Suprapubic skin (tissue), 4 donors: ENCODE data around the gene HOXB4. TPM values are rescaled to one million over a fixed set of nuclear protein-coding genes. Genes with fewer than 3 reads are reported as not detected.

Experiments used
- DNase-seq, 2 donors: peaks; one replicate each; pipeline ENCODE4 v3.0.0-alpha.2; 2019; ENCODE audit warnings: low spot score in 2 of 2
- H3K27ac ChIP-seq: fragments of 200-600 bp; sonication (generic); one replicate; pipeline ENCODE4 v1.5.1; 2019
- H3K27me3 ChIP-seq: fragments of 200-600 bp; sonication (generic); one replicate; pipeline ENCODE4 v1.5.1; 2019
- H3K36me3 ChIP-seq: fragments of 200-600 bp; sonication (generic); one replicate; pipeline ENCODE4 v1.5.1; 2019
- H3K4me1 ChIP-seq: fragments of 200-600 bp; sonication (generic); one replicate; pipeline ENCODE4 v1.5.1; 2019
- H3K4me3 ChIP-seq: fragments of 200-600 bp; sonication (generic); one replicate; pipeline ENCODE4 v1.5.1; 2019; ENCODE audit warnings: mild to moderate bottlenecking
- H3K9me3 ChIP-seq: fragments of 200-600 bp; sonication (generic); one replicate; pipeline ENCODE4 v1.5.1; 2019
- CTCF ChIP-seq, 2 donors: fragments of 200-600 bp in 1 of 2; fragments of 450-650 bp in 1 of 2; sonication (generic) in 1 of 2; IDR thresholded peaks; one replicate each; pipeline ENCODE4 v1.5.1; 2016 to 2019; ENCODE audit warnings: antibody characterized with exemption in 2 of 2, mild to moderate bottlenecking in 1 of 2, moderate library complexity in 1 of 2
- EP300 ChIP-seq: sonication (generic); formaldehyde crosslinking; IDR thresholded peaks from one replicate; pipeline ENCODE4 v1.6.1; 2017; ENCODE audit warnings: antibody characterized with exemption
- POLR2A ChIP-seq, 2 donors: fragments of 450-650 bp; IDR thresholded peaks; one replicate each; pipeline ENCODE4 v1.6.1; 2017; ENCODE audit warnings: antibody characterized with exemption in 2 of 2, mild to moderate bottlenecking in 2 of 2, moderate library complexity in 2 of 2
- POLR2AphosphoS5 ChIP-seq, 3 donors: sonication (generic); formaldehyde crosslinking; IDR thresholded peaks; one replicate each; pipeline ENCODE4 v1.6.1; 2017; ENCODE audit warnings: antibody characterized with exemption in 3 of 3
- WGBS: methylation state at CpG from one replicate; pipeline ENCODE4 v1.1.5; 2018; 5-methylcytosine and 5-hydroxymethylcytosine counted together
- total RNA-seq, 4 donors: library from RNA; depleted of rRNA; stranded (reverse); fragments of >200 nt; gene quantifications; one replicate each; pipeline ENCODE4 v1.1.0, GENCODE V29; 2016

The HOXB4 gene
- total RNA-seq, 4 donors from 2014 or later: 0.42 to 3.5 (median 1.0) TPM

- Histone ChIP-seq H3K36me3 (no peaks in the 10 kb centered on the region), H3K27ac (peak overlapping the region; percentile 25), H3K9me3 (no peaks in the 10 kb centered on the region), H3K27me3 (peaks cover 6% of the 10 kb centered on the region), H3K4me3 (peak overlapping the region; percentile 69), H3K4me1 (peaks cover 74% of the 10 kb centered on the region)
- TF ChIP-seq POLR2A (IDR thresholded peaks at IDR 0.05): no peak
- TF ChIP-seq POLR2AphosphoS5 (IDR thresholded peaks at IDR 0.05): no peak
- no peak for TF ChIP-seq EP300
- no peak for TF ChIP-seq CTCF (IDR thresholded peaks at IDR 0.05)
- 66% methylated on average over 7 of the region's 7 CpGs for WGBS
- no peak for DNase-seq
Observed at GRCh38 chr17:48582750-48583069, 4.6 kb upstream of the HOXB4 start.

- peaks cover 6% of the 10 kb centered on the region for H3K27me3 ChIP-seq
- H3K27ac ChIP-seq: peak overlapping the region; percentile 85
- 63% methylated on average over 26 of the region's 26 CpGs for WGBS
Observed at GRCh38 chr17:48579760-48580554, 1.8 kb upstream of the HOXB4 start.

GRCh38 chr17:48579471-48579759, 1.3 kb upstream of the HOXB4 start:
- Histone ChIP-seq H3K4me1 (peaks cover 75% of the 10 kb centered on the region), H3K27ac (peak overlapping the region; percentile 85), H3K4me3 (peak overlapping the region; percentile 69), H3K27me3 (peaks cover 6% of the 10 kb centered on the region), H3K36me3 (no peaks in the 10 kb centered on the region), H3K9me3 (no peaks in the 10 kb centered on the region)
- TF ChIP-seq CTCF (IDR thresholded peaks at IDR 0.05): no peak
- no peak for TF ChIP-seq EP300
- TF ChIP-seq POLR2A (IDR thresholded peaks at IDR 0.05): no peak
- no peak for TF ChIP-seq POLR2AphosphoS5 (IDR thresholded peaks at IDR 0.05)
- 60% methylated on average over 7 of the region's 7 CpGs for WGBS
- no peak for DNase-seq

More at GRCh38 chr17:48579760-48580554, 1.8 kb upstream of the HOXB4 start:
- Histone ChIP-seq H3K4me3 (peak overlapping the region; percentile 69), H3K4me1 (peaks cover 75% of the 10 kb centered on the region), H3K36me3 (no peaks in the 10 kb centered on the region), H3K9me3 (no peaks in the 10 kb centered on the region)
- no peak for DNase-seq
- TF ChIP-seq POLR2AphosphoS5 (IDR thresholded peaks at IDR 0.05) (no peak), CTCF (IDR thresholded peaks at IDR 0.05) (no peak), POLR2A (IDR thresholded peaks at IDR 0.05) (no peak), EP300 (no peak)

- DNase-seq: no peak
- Histone ChIP-seq H3K4me1 (peaks cover 75% of the 10 kb centered on the region), H3K9me3 (no peaks in the 10 kb centered on the region), H3K4me3 (peak overlapping the region; percentile 69), H3K27ac (peak overlapping the region; percentile 85), H3K27me3 (peaks cover 6% of the 10 kb centered on the region), H3K36me3 (no peaks in the 10 kb centered on the region)
- 25% methylated on average over 38 of the region's 43 CpGs for whole genome bisulfite sequencing
- TF ChIP-seq POLR2AphosphoS5 (IDR thresholded peaks at IDR 0.05) (no peak), EP300 (no peak), POLR2A (IDR thresholded peaks at IDR 0.05) (no peak), CTCF (IDR thresholded peaks at IDR 0.05) (no peak)
Observed at GRCh38 chr17:48578616-48579470, 693 bp upstream of the HOXB4 start.

GRCh38 chr17:48577330-48577945, 712 bp downstream of the HOXB4 start:
- no peaks in the 10 kb centered on the region for H3K9me3 ChIP-seq
- H3K4me1 ChIP-seq: peaks cover 79% of the 10 kb centered on the region
- H3K27me3 ChIP-seq: peaks cover 6% of the 10 kb centered on the region
- peak overlapping the region; percentile 85 for H3K27ac ChIP-seq
- peak overlapping the region; percentile 69 for H3K4me3 ChIP-seq
- no peak for DNase-seq
- no peaks in the 10 kb centered on the region for H3K36me3 ChIP-seq
- 5% methylated on average over 10 of the region's 19 CpGs for whole genome bisulfite sequencing
- TF ChIP-seq POLR2A (IDR thresholded peaks at IDR 0.05): no peak
- no peak for TF ChIP-seq POLR2AphosphoS5 (IDR thresholded peaks at IDR 0.05)
- no peak for TF ChIP-seq CTCF (IDR thresholded peaks at IDR 0.05)
- TF ChIP-seq EP300: no peak
